ENCODE data around the gene TMEM167B.
"Not testable (repeated sequence)": the region's sequence is repeated elsewhere in the genome, so short reads cannot be mapped to it uniquely, and the experiment has no call there.

Gene TMEM167B

GRCh38 chr1:109138358-109138757 lies 47.8 kb downstream of the TMEM167B start:
- no peak for DNase-seq
- intact Hi-C loops (cut with DNase I): no loop called here

DNA sequence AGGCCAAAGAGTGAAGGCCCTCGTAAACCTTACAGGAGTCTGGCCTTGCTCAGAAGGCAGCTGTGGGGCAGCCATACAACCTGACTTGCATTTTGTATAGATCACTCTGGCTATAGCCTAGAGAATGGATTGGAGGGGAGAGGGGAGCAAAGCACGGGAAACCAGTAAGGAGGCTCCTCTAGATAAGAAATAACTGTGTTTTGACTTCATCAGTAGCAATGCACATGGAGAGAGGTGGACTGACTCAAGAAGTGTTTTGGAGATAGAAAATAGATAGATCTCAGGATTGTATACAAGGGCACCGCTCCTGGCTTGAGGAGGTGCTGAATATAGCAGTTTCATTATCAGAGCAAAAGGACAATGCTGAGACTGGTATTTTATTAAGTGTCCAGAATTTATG lies 49.8 kb downstream of the TMEM167B start:
- intact Hi-C loops (cut with DNase I): no loop called here
- DNase-seq: no peak

DNA sequence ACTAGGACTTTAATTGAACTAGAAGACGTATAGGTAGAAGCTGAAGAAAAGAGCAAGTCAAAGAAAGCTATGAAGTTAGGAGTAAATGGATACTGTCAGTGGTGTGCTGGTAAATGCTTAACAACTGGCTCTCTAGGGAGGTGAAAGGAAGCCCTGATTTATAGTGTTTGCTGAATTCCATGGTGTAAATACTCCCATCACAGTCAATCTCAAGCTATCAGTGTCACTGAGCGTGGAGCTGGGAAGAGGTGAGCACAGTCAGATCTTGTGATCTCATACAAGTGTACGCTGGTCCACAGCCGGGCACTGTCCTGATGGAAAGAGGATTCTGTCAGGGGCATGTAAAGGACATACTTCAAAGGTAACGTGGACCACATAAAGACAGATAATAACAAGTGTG lies 51.7 kb downstream of the TMEM167B start:
- no peak for DNase-seq
- intact Hi-C loops (cut with DNase I): no loop called here

DNA sequence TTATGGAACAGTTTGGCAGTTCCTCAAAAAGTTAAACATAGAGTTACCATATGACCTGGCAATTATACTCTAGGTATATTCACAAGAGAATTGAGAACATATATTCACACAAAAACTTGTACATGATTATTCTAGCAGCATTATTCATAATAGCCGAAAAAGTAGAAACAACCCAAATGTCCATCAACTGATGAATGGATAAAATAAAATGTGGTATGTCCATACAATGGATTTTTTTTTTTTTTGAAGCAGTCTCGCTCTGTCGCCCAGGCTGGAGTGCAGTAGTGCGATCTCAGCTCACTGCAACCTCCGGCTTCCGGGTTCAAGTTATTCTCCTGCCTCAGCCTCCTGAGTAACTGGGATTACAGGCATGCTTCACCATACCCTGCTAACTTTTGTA lies 52.2 kb downstream of the TMEM167B start:
- DNase-seq; intact Hi-C loops (cut with DNase I): not testable (repeated sequence)
